ENCODE data around the gene MLXIP.

MLXIP gene

GRCh38 chr12:122128481-122128880 lies 49.9 kb downstream of the MLXIP start:
- no peak for DNase-seq

DNA sequence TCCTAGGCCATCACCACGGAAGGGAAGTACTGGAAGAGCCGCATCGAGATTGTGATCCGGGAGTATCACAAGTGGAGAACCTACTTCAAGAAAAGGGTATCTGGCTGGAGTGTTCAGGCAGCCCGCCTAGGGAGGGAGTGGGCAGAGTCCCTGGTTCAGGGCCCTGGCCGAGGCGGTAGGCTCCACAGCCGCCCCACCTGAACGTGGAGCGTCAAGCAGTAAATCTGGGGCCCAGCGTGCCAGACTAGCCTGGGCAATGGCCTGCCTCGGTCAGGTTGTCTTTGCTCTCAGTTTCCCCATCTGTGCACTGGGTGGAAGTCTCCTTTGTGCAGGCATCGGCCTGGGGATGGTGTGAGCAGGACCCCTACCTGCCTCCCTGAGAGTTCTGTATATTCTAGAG lies 50.6 kb downstream of the MLXIP start:
- DNase-seq = no peak

- DNase-seq = no peak
Measured at GRCh38 chr12:122130150-122130549, 51.6 kb downstream of the MLXIP start.

GRCh38 chr12:122133192-122133950 lies 54.8 kb downstream of the MLXIP start:
- no peak for DNase-seq

GRCh38 chr12:122135437-122136031 lies 57.0 kb downstream of the MLXIP start:
- no peak for DNase-seq

GRCh38 chr12:122137229-122137628 lies 58.7 kb downstream of the MLXIP start:
- DNase-seq = no peak

DNA sequence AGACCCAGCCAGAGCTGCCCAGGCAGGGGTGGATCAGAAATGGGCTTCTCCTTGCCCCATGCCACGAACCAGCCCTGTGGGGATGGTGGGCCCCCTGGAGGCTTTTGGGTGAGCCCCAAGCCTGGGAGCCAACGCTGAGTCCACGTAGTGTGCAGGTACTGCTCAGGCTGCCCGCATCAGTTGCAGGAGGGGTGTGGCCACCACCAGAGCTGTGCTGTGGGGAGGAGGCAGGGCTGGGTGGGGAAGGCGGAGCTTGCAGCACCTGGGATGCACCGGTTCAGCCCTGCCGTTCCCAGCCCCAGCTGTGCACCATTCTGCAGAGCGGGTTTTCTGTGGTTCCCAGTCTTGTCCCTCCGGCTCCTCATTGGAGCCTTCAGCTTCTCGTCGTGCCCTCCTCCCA lies 59.1 kb downstream of the MLXIP start:
- no peak for DNase-seq

GRCh38 chr12:122138181-122138580 lies 59.6 kb downstream of the MLXIP start:
- DNase-seq = no peak

- no peak for DNase-seq
Measured at GRCh38 chr12:122138616-122139015, 60.1 kb downstream of the MLXIP start.

- DNase-seq = no peak
Measured at GRCh38 chr12:122139266-122139665, 60.7 kb downstream of the MLXIP start.

DNA sequence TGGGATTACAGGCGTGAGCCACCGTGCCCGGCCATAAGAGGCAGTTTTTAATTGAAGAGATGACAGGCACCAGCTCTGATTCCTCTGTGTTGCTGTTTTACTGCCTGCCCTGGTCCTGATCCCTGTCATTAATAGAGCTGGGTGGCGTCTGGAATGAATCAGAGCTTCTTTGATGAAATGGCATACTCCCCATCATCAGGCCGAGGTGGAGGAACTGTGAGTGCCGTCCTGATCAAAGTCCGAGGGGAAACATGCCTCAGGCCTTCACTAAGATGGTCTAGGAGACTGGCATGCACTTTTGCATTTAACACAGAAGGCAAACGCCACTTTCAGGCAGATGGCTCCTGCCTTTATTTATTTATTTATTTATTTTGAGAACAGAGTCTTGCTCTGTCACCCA lies 61.4 kb downstream of the MLXIP start:
- DNase-seq = no peak

DNA sequence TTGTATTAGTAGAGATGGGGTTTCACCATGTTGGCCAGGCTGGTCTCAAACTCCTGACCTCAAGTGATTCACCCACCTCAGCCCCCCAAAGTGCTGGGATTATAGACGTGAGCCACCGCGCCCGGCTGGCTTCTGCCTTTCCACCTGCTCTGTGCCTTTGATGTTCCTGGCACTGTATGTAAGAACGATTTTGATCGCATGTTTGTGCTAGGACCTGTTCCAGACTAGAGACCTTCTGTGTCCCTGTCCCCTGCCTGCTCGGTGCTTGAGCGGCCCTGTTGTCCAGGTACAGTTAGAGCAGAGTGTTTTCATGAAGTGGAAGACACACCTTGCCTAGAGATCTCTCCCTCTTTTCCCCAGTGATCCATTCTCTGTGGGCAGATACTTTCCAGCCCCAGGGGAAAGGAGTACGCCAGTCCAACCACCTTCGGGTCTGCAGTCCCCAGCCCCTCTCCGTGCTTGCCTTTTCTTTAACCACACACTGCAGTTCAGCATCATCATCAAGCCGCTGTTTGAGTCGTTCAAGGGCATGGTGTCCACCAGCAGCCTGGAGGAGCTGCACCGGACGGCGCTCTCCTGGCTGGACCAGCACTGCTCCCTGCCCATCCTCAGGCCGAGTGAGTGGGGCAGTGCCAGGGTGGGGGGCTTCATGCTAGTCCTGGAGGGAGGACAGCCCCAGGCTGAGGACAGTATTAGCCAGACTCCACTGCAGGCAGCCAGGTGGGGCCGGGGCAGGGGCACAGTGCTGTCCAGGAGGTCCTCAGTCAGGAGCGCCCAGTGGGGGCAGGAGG lies 62.1 kb downstream of the MLXIP start:
- no peak for DNase-seq

GRCh38 chr12:122141911-122142725 lies 63.6 kb downstream of the MLXIP start:
- no peak for DNase-seq

- DNase-seq = no peak
Measured at GRCh38 chr12:122142857-122143256, 64.3 kb downstream of the MLXIP start.

GRCh38 chr12:122144885-122145284 lies 66.3 kb downstream of the MLXIP start:
- DNase-seq = no peak

GRCh38 chr12:122145505-122146330 lies 67.2 kb downstream of the MLXIP start:
- DNase-seq = no peak

GRCh38 chr12:122147514-122148290 lies 69.1 kb downstream of the MLXIP start:
- no peak for DNase-seq

DNA sequence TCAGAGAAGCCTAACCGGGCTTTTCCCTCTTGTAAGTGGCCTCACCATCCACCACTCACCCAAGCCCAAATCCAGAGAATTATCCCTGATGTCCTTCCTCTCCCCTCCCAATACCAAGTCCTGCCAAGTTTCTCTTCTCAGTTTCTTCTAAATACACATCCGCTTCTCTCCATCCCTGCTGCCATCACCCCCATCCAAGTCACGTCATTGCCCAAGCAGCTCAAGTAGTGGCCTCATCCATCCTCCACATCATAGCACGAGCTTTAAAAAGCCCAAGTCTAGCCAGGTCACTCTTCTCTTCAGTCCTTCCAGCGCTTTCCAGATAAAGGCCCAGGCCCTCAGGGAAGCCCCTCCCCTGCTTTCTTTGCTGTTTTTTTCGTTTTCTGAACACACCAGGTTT lies 70.1 kb downstream of the MLXIP start:
- DNase-seq = no peak

DNA sequence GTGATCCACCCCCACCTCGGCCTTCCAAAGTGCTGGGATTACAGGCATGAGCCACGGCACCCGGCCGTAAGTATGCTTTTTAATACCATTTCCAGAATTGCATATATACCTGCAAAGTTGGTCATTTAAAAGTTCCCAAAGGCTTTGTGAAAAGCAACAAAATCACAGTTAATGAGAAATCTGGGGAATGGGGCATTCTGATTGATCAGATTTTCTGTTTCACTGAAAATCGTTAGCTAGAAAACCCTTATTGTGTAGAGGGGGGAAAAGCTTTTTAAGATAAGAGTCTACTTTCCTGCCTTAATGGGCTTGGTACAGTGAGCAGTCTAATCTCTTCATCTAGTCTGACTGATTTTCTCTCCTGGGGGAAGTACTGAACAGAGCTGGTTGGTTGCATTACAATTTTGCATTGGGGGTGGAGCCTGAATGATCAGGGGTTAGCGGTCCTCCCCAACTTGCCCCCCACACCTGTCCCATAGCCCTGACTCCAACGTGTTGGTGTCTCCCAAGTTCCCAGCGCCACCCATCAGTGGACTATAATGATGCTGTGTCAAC lies 71.6 kb downstream of the MLXIP start:
- no peak for DNase-seq

DNA sequence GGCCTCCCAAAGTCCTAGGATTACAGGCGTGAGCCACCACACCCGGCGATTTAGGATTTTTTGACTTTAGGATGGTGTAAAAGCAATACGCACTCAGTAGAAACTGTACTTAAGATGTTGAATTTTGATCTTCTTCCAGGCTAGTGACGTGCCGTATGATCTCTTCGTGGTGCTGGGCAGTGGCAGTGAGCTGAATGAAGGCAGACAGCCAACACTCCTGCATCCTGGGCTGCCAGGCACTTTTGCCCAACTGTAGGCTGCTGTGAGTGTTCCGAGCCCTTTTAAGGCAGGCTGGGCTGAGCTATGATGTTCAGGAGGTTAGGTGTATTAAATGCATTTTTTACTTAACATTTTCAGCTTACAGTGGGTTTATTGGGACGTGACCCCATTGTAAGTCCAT lies 74.2 kb downstream of the MLXIP start:
- no peak for DNase-seq

GRCh38 chr12:122155705-122156104 lies 77.1 kb downstream of the MLXIP start:
- DNase-seq = no peak
